ENCODE results near the gene GIT2.

DNA sequence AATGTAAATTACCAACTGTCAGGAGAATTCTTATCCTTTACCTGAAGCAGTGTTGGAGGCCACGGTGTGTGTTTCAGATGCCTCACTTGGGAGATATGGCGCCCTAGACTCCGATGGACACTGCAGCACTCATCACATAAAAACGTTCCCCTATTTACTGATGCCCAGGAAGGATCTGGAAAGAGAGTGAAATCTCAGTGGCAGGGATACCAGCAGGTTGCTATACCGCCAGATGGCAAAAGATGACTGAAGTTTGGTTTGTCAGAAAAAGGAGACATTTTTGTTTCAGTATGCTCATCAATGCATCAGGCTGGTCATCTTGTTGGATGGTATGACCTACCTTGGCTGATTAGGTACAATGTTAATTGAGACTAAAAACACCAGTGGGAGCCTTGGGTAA lies 4.6 kb downstream of the GIT2 start:
- TF ChIP-seq, protein P1, sequence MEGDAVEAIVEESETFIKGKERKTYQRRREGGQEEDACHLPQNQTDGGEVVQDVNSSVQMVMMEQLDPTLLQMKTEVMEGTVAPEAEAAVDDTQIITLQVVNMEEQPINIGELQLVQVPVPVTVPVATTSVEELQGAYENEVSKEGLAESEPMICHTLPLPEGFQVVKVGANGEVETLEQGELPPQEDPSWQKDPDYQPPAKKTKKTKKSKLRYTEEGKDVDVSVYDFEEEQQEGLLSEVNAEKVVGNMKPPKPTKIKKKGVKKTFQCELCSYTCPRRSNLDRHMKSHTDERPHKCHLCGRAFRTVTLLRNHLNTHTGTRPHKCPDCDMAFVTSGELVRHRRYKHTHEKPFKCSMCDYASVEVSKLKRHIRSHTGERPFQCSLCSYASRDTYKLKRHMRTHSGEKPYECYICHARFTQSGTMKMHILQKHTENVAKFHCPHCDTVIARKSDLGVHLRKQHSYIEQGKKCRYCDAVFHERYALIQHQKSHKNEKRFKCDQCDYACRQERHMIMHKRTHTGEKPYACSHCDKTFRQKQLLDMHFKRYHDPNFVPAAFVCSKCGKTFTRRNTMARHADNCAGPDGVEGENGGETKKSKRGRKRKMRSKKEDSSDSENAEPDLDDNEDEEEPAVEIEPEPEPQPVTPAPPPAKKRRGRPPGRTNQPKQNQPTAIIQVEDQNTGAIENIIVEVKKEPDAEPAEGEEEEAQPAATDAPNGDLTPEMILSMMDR (IDR thresholded peaks at IDR 0.05): no peak
- no peak for TF ChIP-seq POLR2A (IDR thresholded peaks at IDR 0.05)
